ENCODE measurements around the gene PDCD1.
"Not testable (repeated sequence)": the region's sequence is repeated elsewhere in the genome, so short reads cannot be mapped to it uniquely, and the experiment has no call there.

PDCD1 gene

DNA sequence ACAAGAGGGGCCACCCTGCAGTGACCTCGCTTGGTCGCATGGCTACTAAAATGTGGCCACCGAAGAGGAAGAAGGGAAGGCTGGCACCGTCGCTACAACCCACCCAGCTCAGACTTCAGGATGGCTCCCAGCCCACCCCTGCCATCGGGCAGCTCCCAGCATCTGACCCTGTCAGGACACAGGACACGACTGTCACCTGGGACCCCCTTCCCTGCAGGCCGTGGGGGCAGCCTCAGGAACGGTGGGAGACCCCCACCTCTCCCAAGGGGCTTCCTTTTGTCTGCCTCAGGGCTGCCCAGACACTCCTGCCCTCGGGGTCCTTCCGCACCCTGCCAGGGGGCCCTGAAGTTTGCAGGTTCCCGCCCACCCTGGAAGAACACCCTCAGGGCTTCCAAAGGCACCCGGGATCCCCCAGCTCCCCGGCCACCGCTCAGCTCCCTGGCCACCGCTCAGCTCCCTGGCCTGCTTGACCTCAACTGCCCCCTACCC lies 18.5 kb upstream of the PDCD1 start:
- no peak for DNase-seq

DNA sequence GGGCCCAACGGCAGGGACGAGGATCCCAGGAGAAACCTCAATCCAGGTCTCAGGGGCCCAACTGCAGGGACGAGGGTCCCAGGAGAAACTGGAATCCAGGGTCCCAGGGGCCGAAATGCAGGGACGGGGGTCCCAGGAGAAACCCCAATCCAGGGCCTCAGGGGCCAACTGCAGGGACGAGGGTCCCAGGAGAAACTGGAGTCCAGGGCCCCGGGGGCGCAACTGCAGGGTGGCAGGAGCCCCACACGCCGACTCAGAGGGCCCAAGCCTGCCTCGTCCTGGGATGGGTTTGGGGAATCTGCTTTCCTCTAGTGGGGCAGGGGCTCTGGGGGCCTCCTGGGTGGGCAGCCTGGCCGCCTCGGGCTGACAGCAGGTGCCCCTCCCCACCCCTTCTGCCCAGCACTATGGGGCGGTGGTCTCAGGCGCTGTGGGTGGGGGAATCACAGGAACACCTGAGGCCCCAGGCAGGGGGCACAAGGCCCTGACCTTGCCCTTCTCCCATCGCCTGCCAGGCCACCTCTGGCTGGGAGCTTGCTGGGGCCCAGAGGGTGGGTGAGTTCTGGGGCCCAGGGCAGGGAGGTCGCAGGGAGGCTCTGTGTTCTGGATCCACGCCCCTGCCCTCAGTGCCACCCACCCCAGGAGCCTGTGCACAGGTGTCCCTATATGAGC lies 18.0 kb upstream of the PDCD1 start:
- DNase-seq: no peak

DNA sequence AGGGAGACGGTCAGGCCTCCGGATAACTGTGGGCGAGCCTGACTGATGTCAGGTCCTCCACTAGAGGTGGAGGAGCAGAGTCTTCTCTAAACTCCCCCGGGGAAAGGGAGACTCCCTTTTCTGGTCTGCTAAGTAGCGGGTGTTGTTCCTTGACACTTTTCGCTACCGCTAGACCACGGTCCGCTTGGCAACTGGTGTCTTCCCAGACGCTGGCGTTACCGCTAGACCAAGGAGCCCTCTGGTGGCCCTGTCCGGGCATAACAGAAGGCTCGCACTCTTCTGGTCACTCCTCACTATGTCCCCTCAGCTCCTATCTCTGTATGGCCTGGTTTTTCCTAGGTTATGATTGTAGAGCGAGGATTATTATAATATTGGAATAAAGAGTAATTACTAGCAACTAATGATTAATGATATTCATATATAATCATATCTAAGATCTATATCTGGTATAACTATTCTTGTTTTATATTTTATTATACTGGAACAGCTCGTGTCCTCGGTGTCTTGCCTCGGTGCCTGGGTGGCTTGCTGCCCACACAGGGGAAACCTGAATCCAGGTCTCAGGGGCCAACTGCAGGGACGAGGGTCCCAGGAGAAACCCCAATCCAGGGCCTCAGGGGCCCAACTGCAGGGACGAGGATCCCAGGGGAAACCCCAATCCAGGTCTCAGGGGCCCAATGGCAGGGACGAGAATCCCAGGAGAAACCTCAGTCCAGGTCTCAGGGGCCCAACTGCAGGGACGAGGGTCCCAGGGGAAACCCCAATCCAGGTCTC lies 17.2 kb upstream of the PDCD1 start:
- not testable (repeated sequence) for DNase-seq

DNA sequence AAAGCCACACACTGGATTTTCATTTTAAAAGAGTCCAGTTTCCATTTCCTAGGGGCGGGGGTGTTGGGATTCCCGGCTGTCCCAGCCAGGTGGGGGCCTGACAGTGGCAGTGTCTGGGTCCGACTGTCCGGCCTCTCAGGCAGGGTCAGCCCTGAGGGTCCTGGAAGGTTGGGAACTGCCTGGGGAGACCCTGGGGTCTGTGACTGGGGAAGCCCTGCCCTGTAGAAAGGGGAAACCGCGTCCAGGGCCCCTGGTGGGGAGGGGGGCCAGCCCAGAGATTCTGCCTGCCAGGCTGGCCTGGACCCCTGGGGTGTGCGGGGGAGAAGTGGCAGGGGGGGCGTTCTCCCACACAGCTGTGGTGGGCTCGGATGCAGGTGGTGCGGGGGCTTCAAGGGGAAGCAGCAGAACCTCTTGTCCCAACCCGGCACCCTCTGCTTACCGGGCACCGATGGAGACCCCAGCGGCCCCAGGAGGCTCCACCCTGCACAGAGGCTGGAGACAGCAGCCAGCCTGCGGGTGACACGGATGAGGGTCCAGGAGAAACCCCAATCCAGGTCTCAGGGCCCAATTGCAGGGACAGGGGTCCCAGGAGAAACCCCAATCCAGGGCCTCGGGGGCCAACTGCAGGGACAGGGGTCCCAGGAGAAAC lies 15.7 kb upstream of the PDCD1 start:
- DNase-seq: no peak

DNA sequence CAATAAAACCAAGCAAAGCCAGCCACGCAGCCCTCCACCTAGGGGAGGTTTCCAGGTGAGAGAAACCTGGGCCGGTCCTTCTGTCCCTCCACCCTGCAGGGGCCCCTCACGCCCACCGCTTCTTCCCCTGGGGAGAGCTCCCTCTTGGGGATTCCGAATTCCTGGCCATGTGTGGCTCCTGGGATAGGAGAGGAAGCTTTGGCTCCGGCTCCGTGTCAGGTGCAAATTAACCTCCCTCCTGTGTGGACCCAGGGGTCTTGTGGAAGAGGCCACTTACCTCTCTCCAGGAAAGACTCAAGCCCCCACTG lies 15.1 kb upstream of the PDCD1 start:
- DNase-seq: no peak

DNA sequence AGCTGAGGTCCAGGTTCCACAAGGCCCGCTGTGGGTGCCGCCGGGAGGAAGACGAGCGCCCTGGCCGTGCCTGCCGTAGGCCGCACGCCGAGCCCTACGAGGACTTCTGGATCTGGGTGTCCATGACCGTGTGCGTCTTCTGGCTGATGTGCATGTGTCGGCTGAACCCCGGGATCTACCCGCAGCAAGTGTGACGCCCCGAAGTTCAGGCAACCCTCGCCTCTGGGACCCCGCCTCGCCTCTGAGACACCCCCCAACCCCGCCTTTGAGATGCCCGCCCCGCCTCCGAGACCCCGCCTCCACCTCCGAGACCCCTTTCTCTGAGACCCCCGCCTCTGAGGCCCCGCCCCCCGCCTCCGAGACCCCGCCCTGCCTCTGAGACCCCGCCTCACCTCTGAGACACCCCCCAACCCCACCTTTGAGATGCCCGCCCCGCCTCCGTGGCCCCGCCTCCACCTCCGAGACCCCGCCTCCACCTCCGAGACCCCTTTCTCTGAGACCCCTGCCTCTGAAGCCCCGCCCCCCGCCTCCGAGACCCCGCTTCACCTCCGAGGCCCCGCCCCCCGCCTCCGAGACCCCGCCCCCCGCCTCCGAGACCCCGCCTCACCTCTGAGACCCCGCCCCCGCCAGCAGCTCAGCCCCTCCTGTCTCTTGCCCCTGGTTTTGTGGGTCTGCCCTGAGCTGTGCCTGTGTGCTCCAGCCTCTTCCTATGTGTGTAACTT lies 14.5 kb upstream of the PDCD1 start:
- DNase-seq: no peak

DNA sequence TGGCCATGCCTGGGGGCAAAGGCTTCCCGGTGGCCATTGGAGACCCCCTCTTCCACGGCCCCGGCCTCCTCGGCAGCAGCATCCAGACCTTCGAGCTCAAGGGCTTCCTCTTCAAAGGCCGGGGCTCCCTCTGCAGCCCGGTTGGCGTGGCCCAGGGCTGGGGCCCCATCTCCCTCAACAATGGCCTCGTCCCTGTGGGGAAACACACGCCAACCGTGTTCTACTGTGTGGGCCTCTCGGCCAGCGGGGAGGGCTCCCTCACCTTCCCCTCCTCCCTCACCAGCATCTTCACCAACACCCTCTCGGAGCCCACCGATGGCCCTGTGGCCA lies 13.6 kb upstream of the PDCD1 start:
- DNase-seq: no peak

DNA sequence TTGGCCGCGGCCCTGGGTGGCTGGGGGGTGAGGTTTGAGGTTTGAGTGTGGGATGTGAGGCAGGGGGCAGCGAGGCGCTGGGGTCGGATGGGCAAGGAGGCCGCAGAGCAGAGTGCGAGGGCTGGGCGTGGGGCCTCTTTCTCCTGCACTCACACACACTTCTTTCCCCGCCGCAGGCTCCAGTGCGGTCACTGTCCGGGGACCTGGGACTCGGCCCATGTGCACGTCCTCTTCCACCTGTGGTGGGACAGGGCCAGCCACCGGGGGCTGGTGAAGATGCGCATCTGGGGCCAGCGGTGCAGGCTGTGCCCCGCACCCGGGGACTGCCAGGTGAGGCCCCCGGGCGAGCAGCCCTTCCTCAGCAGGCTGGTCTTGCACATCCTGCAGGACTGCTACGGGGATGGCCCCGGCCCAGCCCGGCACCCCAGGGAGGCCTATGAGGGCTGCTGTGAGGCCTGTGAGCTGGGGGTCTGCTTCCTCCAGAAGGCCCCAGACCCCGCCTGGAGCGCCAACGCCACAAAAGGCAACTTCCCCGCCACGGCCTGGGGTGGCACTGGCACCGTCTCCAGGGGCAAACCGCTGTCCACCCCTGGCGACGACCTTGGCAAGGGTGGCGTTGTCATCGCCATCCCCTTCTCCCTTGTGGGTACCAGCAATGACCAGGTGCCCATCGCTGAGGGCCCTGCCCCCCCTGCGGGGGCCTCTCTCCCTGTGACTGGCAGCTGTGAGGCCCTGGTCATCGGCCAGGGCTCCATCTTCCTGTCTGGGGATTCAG lies 13.0 kb upstream of the PDCD1 start:
- DNase-seq: no peak

DNA sequence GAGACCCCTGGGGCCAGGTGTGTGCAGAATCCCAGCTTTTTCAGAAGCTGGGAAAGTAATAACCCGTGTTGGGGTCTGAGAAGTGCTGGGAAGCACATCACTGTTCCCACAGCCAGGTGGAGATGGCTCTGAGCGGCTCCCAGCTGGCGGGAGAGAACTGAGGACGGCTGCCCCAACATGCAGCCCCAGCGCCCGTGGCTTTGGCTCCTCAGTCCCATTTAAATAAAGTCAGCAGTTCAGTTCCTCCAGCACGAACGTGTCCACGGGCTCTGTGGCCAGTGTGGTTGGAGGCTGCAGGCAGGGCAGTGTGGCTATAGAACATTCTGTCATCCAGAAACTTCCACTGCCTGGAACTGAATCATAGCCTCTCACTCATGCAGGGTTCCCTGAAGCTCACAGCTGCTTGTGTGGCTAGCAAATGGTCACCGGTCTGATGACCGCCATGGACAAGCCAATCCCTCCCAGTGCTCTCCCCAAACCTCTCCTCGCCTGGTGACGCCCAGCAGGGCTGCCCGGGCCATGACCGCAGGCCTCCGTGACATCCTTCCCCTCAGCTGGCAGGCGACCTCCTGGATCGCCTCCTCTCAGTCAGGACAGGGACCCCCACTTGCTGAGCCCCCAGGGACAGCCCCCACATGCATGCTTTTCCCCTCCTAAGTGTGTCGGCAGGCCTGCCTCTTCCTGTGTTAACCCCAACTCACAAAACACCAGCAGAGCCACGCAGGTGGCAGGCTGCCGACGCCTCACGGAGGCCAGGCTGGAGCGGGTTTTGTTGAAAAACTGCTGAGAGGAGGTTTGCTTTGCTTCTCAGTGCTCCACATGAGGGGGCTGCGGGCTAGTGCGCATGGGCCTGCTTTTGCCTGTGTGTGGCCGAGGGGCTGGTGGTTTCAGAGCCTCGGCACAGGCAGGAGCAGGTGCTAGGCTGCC lies 12.2 kb upstream of the PDCD1 start:
- DNase-seq: no peak

DNA sequence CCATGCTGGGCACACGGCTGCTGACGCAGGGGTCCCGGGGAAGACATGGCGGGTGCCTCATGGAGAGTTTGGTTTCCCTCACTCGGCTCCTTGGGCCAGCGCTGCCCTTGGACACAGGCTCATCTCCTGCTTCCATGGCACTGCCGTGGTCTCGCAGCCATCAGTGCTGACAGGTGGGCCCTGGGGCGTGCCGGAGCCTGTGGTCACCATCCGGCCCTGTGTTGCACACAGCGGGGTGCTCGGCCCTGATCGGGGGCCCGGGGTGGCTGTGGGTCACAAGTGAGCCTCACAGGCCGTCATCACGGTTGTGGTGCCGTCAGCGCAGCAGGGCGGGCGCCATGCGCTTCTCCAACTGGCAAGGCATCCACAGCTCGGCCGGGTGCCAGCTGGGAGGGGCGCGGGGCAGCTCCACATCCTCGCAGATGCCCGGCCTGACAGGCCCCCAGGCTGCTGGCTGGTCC lies 11.4 kb upstream of the PDCD1 start:
- DNase-seq: peak; percentile 51

DNA sequence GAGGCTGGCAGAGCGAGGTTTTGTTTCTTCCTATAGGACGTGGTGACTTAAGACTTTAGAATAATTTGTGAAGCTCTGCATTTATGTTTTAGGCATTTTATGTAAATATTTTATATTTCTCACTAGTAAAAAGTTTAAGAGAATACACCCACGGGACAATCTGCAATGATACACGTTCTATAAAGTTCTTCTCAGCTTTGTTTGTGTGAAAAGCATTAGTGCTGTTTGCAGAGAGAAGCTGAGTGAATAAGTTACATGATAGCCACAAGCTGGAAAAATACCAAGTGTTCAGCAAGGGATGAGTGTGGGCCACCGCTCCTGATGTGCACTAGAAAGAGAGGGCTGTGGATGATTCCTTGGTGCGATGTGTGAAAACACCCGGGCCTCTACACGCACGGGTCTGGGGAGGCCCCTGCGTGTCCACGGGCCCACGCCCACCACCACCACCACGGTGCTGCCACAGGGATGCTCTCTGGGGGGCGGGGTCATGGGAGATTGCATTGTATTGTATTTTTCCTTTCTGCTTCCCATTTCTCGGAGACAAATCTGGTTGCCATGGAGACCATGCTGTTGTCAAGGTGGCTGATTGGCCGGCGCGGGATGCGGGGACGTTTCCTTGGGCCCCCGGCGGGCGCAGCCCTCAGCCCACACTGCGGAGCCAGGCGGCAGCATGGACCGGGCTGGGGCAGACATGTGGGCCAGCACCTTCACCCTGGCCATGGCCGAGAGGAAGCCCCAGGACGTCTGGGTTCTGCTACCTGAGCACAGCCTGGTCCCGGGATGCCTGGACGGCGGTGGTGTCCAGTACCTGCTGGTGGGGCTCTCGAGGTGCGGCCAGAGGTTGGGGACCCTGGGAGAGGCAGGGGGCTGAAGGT lies 10.6 kb upstream of the PDCD1 start, which contains the start of gene RTP5:
Gene RTP5, plus strand, starts transcription at position 643 of the 875 bp plus-strand sequence. Its CDS starts 28 bp downstream, at position 671.
- DNase-seq: peak; percentile 46

DNA sequence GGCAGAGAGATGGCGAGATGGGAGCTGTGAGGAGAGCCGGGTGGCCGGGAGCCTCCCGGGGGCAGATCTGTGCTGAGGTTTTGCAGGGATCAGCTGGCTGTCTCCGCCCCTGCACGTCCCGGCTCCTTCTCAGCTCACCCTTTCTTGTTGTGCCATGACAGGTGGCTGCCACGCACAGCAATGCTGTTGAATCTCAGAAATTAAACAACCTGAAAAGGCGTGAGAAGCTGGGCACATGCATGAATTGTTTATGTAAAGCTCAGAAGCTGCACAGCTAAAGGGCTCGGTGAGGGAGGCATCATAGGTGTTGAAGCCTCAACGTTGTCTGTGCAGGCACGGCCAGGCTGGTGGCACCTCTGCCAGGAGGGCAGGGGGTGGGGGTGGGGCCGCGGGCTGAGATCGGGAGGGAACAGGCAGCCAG lies 10.0 kb upstream of the PDCD1 start:
- DNase-seq: peak; percentile 42

DNA sequence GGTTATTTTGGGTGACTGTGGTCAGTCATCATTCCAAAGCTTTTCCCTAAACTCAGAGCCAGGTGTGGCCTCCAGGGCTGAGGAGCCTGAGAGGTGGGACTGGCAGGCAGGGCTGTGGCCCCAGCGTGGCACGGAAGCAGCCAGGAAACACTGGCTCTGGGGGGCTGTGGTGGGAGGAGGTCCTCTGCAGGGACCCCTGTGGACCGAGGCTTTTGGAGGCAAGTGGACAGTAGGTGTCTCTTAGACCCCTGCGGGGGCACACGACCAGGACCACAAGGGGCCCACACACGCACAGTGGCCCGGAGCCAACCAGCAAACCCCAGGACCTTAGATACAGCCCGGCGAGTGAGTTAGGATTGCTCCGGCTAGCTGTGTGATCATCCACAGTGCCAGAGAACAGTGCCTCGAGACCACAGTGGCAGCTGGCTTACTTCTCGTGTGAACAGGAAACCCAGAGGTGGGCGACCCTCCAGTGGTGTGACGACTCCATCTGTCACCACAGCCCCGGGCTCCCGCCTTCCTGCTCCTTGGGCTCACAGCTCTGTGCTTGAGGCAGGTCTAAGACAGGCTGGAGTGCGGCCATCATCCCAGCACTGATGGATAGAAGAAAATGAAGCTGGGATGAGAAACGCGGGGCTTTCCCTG lies 9.2 kb upstream of the PDCD1 start:
- DNase-seq: no peak

DNA sequence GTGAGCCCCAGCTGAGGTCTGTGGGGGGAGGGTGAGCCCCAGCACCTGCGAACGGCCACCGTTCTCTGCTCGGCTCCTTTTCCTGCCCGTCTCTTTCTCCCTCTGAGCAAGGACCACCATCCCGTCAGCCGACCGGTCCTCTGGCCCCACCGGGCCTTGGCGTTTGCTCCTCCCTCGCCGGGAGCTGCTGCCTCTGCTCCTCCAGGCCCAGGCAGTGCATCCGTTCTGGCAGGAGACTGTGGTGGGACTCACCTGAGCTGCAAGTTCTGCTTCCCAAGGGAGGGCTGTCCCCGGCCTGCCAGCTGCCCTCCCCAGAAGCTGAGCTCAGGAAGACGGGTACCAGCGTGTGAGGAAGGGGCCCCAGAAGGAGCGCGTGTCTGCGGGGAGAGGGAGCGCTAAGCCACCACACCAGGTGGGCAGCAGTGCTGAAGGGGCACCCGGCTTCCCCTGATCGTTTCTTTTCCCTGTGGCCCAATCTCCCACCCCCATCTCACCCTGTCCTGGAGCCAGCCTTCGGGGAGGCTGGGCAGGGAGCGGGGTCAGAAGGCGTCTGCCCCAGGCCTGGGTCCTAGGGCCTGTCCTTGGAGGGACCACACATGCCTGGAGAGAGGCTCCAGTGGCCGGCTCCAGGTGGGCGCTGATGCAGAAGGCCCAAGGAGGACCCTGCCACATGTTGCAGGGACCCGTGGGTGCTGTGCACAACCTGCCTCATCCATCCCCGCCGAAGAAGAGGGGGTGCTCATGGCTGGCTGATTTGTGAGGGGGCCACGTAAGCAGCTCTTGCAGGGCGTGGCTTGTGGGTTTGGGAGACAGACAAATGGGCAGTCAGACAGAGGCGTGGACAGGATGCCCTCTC lies 8.3 kb upstream of the PDCD1 start:
- no peak for DNase-seq

DNA sequence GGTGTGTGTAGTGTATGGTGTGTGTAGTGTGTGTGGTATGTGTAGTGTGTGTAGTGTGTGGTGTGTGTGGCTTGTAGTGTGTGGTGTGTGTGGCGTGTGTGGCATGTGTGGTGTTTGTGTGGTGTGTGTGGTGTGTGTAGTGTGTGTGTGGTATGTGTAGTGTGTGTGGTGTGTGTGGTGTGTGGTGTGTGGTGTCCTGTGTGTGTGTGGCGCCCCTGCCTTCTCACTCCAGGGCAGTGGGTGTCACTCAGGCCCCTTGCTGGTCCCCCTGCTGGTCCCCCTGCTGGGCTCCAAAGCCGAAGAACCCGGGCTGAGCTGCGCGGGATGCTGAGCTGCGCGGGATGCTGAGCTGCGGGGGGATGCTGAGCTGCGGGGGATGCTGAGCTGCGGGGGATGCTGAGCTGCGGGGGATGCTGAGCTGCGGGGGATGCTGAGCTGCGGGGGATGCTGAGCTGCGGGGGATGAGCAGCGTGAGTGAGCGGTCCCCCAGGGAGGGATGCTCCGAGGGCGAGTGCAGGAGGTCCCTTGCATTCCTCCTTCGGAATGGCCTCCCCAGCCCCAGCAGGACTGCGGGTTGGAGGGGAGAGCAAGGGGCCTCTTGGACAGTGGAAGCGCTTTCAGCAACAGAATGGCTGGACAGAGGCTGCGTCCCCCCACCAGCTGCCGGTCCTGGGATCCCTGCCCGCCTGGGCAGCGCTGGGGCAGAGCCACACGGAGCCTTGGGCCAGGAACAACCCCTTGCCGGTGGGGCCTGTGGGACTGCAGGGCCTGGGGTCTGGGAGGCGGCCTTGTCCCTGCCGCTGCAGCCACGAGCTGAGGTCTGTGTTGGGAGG lies 7.5 kb upstream of the PDCD1 start:
- no peak for DNase-seq

DNA sequence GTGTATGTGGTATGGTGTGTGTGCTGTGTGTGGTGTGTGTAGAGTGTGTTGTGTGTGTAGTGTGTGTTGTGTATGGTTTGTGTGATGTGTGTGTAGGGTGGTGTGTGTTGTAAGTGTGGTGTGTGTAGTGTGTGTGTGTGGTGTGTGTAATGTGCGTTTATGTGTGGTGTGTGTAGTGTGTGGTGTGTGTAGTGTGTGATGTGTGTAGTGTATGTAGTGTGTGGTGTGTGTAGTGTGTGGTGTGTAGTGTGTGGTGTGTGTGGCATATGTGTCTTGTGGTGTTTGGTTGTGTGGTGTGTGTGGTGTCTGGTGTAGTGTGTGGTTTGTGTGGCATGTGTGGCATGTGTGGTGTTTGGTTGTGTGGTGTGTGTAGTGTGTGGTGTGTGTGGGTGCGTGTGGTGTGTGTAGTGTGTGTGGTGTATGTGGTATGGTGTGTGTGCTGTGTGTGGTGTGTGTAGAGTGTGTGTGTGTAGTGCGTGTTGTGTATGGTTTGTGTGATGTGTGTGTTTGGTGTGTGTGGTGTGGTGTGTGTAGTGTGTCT lies 6.8 kb upstream of the PDCD1 start:
- DNase-seq: no peak

DNA sequence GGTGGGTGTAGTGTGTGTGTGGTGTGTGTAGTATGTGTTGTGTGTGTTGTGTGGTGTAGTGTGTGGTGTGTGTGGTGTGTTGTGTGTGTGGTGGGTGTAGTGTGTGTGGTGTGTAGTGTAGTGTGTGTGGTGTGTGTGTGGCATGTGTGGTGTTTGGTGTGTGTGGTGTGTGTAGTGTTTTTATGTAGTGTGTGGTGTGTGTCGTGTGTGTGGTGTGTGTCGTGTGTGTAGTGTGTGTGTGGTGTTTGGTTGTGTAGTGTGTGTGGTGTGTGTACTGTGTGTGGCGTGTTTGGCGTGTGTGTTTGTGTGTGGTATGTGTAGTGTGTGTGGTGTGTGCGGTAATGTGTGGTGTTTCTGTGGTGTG lies 6.1 kb upstream of the PDCD1 start:
- no peak for DNase-seq

Data from NCI-H1105 (cell line).